ENCODE measurements around the gene ELMO1. TPM values are rescaled to one million over a fixed set of nuclear protein-coding genes. Genes with fewer than 3 reads are reported as not detected.

The ELMO1 gene
- total and polyA plus RNA-seq, 12 donors, result 7.5 to 46.8 (median 14.9) TPM

- Histone ChIP-seq H3K27ac (no peak overlapping the region), H3K4me1 (replicated peaks in 1 of 2) (no peaks in the 10 kb centered on the region), H3K27me3 (no peaks in the 10 kb centered on the region), H3K36me3 (replicated peaks in 1 of 2) (no peaks in the 10 kb centered on the region), H3K9me3 (replicated peaks in 1 of 3) (no peaks in the 10 kb centered on the region), H3K4me3 (no peak overlapping the region)
- WGBS, 4 donors, result 90 to 93% (median 90%) methylated on average over 8 of the region's 8 CpGs
- TF ChIP-seq POLR2A (IDR thresholded peaks at IDR 0.05) (no peak), CTCF (IDR thresholded peaks at IDR 0.05) (no peak)
- no peak for DNase-seq
- intact Hi-C loops (cut with DNase I), result no loop called here
These were observed 18.5 kb downstream of the ELMO1 start for GRCh38 chr7:37430171-37430570.

DNA sequence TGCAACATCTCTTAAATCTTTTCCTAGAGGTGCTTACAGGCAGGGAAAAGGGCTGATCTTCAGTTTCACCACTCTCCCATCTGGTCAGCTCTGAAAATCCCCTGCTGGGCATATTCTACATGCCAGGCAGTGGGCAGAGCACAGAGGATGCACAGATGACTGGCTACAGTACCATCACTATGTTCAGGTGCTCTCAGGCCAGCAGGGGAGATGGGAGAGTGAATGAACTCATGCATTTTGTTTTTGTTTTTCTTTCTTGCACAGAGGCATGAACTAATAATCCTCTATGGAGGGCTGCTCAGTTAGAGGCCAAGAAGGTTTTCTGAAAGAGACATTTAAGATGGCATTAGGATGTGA is 19.3 kb downstream of the ELMO1 start:
- H3K4me3 ChIP-seq, result no peak overlapping the region
- DNase-seq, result no peak
- no peaks in the 10 kb centered on the region for H3K9me3 ChIP-seq (replicated peaks in 1 of 3)
- no peaks in the 10 kb centered on the region for H3K36me3 ChIP-seq (replicated peaks in 1 of 2)
- intact Hi-C loops (cut with DNase I), result no loop called here
- TF ChIP-seq CTCF (IDR thresholded peaks at IDR 0.05) (no peak), POLR2A (IDR thresholded peaks at IDR 0.05) (no peak)
- H3K27me3 ChIP-seq, result no peaks in the 10 kb centered on the region
- no peaks in the 10 kb centered on the region for H3K4me1 ChIP-seq (replicated peaks in 1 of 2)
- H3K27ac ChIP-seq, result no peak overlapping the region

- no peaks in the 10 kb centered on the region for H3K27me3 ChIP-seq
- no peaks in the 10 kb centered on the region for H3K36me3 ChIP-seq (replicated peaks in 1 of 2)
- intact Hi-C loops (cut with DNase I), result no loop called here
- no peak for TF ChIP-seq CTCF (IDR thresholded peaks at IDR 0.05)
- no peak for TF ChIP-seq POLR2A (IDR thresholded peaks at IDR 0.05)
- H3K9me3 ChIP-seq (replicated peaks in 1 of 3), result no peaks in the 10 kb centered on the region
- no peak overlapping the region for H3K4me3 ChIP-seq
- H3K4me1 ChIP-seq (replicated peaks in 1 of 2), result no peaks in the 10 kb centered on the region
- H3K27ac ChIP-seq, result no peak overlapping the region
- no peak for DNase-seq
- WGBS, 4 donors, result 77 to 83% (median 78%) methylated on average over 6 of the region's 6 CpGs
These were observed 19.8 kb downstream of the ELMO1 start for GRCh38 chr7:37428681-37429434.

DNA sequence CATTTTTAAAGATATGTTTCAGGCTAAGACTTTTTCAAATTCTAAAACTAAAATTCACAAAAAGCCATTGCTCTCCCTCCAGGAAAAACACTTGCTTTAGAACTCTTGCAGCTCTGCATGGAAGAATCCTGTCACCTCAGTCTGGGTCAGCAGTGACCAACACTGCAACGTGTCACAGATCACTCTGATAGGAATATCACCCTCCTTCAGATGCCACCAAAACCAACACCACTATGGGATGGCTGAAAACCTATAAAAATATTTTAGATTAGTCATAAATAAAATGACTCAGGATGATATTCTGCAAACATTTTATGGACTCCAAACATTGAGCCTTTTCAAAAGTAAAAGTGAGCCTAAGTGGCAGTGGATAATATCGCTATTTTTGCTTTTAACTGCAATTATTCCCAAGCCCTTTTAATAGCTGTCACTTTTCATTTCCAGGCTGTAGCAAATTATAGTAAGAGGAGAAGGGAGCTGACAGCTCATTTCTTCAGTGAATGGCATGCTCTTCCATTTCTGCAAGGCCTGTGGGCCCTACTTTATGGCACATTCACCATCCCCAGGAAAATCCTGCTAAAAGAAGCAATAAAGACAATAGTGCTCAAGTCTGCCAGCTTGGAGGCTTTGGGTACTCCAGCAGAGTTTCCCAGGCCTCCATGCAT is 21.3 kb downstream of the ELMO1 start:
- no peak overlapping the region for H3K4me3 ChIP-seq
- no peaks in the 10 kb centered on the region for H3K27me3 ChIP-seq
- no peak overlapping the region for H3K27ac ChIP-seq
- WGBS, 4 donors, result 77 to 93% (median 81%) methylated on average over 2 of the region's 2 CpGs
- no peaks in the 10 kb centered on the region for H3K36me3 ChIP-seq (replicated peaks in 1 of 2)
- H3K4me1 ChIP-seq (replicated peaks in 1 of 2), result peaks cover 0 to 3% of the 10 kb centered on the region in 2 donors
- intact Hi-C loops (cut with DNase I), result no loop called here
- TF ChIP-seq POLR2A (IDR thresholded peaks at IDR 0.05), result no peak
- TF ChIP-seq CTCF (IDR thresholded peaks at IDR 0.05), result no peak
- DNase-seq, result no peak
- H3K9me3 ChIP-seq (replicated peaks in 1 of 3), result no peaks in the 10 kb centered on the region

All from adrenal gland (tissue), 12 donors.